LHCN-M2 (cell line): ENCODE measurements around the gene EXOC3L4. TPM values are rescaled to one million over a fixed set of nuclear protein-coding genes. Genes with fewer than 3 reads are reported as not detected.
"Not testable (repeated sequence)": the region's sequence is repeated elsewhere in the genome, so short reads cannot be mapped to it uniquely, and the experiment has no call there.

Experiments used
- DNase-seq: peaks from one replicate; pipeline ENCODE4 v3.0.0-alpha.2; 2012; ENCODE audit warnings: low read depth
- total RNA-seq: library from RNA; depleted of rRNA; stranded (reverse); fragments of >200 nt; gene quantifications from 2 replicates; pipeline ENCODE4 v1.2.3, GENCODE V29; 2014; rRNA removed

The EXOC3L4 gene
- total RNA-seq, 1 experiment from 2014 or later, result 0.40 TPM

GRCh38 chr14:103149351-103150237 lies 55.1 kb downstream of the EXOC3L4 start:
- DNase-seq, result no peak

GRCh38 chr14:103151270-103151945 lies 56.9 kb downstream of the EXOC3L4 start:
- no peak for DNase-seq

GRCh38 chr14:103155010-103155409 lies 60.5 kb downstream of the EXOC3L4 start:
- DNase-seq, result peak; percentile 78

- DNase-seq, result not testable (repeated sequence)
Observed at GRCh38 chr14:103155416-103155815, 60.9 kb downstream of the EXOC3L4 start.

- no peak for DNase-seq
Observed at GRCh38 chr14:103155826-103156394, 61.4 kb downstream of the EXOC3L4 start.

- no peak for DNase-seq
Observed at GRCh38 chr14:103156651-103157378, 62.3 kb downstream of the EXOC3L4 start.

GRCh38 chr14:103157969-103158368 lies 63.4 kb downstream of the EXOC3L4 start:
- DNase-seq, result no peak

GRCh38 chr14:103158688-103159087 lies 64.2 kb downstream of the EXOC3L4 start:
- no peak for DNase-seq

Other genes with a start within 250 kb of the EXOC3L4 start
- gene AMN, start 172.1 kb upstream of the EXOC3L4 start, total RNA-seq, result not detected in 2 replicates
- 56.6 and 59.5 TPM in 2 replicates for gene CDC42BPB, start 37.2 kb upstream of the EXOC3L4 start, total RNA-seq
- not detected in 2 replicates for gene LBHD2, start 10.5 kb upstream of the EXOC3L4 start, total RNA-seq
- 9.4 and 21.0 TPM in 2 replicates for gene TNFAIP2, start 28.7 kb downstream of the EXOC3L4 start, total RNA-seq
- 160 and 224 TPM in 2 replicates for gene EIF5, start 239.5 kb downstream of the EXOC3L4 start, total RNA-seq